Sigmoid colon (tissue), 7 donors: ENCODE measurements around the gene ALDH3A2. TPM values are rescaled to one million over a fixed set of nuclear protein-coding genes. Genes with fewer than 3 reads are reported as not detected.
A peak's percentile ranks its signal among the peaks of the same experiment; 100 is the strongest.

Source experiments
- DNase-seq: peaks from one replicate; pipeline ENCODE4 v3.0.0-alpha.2; 2019
- H3K27ac ChIP-seq, 4 donors: fragments of 200-600 bp; sonication (generic); one replicate each; pipeline ENCODE4 v1.5.1; 2016 to 2019; ENCODE audit warnings: mild to moderate bottlenecking in 1 of 4
- H3K27me3 ChIP-seq, 3 donors: fragments of 200-600 bp; sonication (generic); one replicate each; pipeline ENCODE4 v1.5.1; 2019; ENCODE audit warnings: mild to moderate bottlenecking in 1 of 3
- H3K36me3 ChIP-seq, 4 donors: fragments of 200-600 bp; sonication (generic); one replicate each; pipeline ENCODE4 v1.5.1; 2016 to 2019
- H3K4me1 ChIP-seq, 4 donors: fragments of 200-600 bp; sonication (generic); one replicate each; pipeline ENCODE4 v1.5.1; 2017 to 2019
- H3K4me3 ChIP-seq, 4 donors: fragments of 200-600 bp; sonication (generic); one replicate each; pipeline ENCODE4 v1.5.1; 2017 to 2019; ENCODE audit warnings: mild to moderate bottlenecking in 2 of 4, moderate library complexity in 1 of 4
- H3K9me3 ChIP-seq, 4 donors: fragments of 200-600 bp in 3 of 4; sonication (generic) in 3 of 4; one replicate each; pipeline versions ENCODE4 v1.5.1 to v1.6.1; 2013 to 2019
- EP300 ChIP-seq, 4 donors: sonication (generic); formaldehyde crosslinking; IDR thresholded peaks; one replicate each; pipeline ENCODE4 v1.6.1; 2017; ENCODE audit warnings: antibody characterized with exemption in 4 of 4
- POLR2A ChIP-seq, 2 donors: fragments of 450-650 bp; IDR thresholded peaks; one replicate each; pipeline ENCODE4 v1.6.1; 2016; ENCODE audit warnings: antibody characterized with exemption in 2 of 2, mild to moderate bottlenecking in 2 of 2, moderate library complexity in 2 of 2
- POLR2AphosphoS5 ChIP-seq, 4 donors: sonication (generic); formaldehyde crosslinking; IDR thresholded peaks; one replicate each; pipeline ENCODE4 v1.6.1; 2017; ENCODE audit warnings: antibody characterized with exemption in 4 of 4
- WGBS, 2 donors: extraction: QIAGEN DNeasy Blood & Tissue Kit; methylation state at CpG; one replicate each; pipeline ENCODE4 v1.1.7; 2013; 5-methylcytosine and 5-hydroxymethylcytosine counted together
- intact Hi-C: fragments of 100-400 bp; cut with DNase I; formaldehyde crosslinking; loops from one replicate; pipeline ENCODE4 v1.15.1; 2023
- polyA plus RNA-seq, 3 donors: library from polyadenylated mRNA; stranded (reverse); fragments of 200-250 nt; gene quantifications; one replicate each; pipeline ENCODE4 v1.2.3, GENCODE V29; 2013
- total RNA-seq, 4 donors: library from RNA; depleted of rRNA; stranded (reverse); fragments of >200 nt; gene quantifications; one replicate each; pipeline ENCODE4 v1.1.0, GENCODE V29; 2016
- TF ChIP-seq, protein P1 (sequence below), 4 experiments: fragments of 450-650 bp in 3 of 4; fragments of 200-600 bp in 1 of 4; IDR thresholded peaks; one replicate each; pipeline ENCODE4 v1.5.1; 2016 to 2019; ENCODE audit warnings: antibody characterized with exemption in 4 of 4, mild to moderate bottlenecking in 3 of 4, moderate library complexity in 2 of 4
- donor health status: healthy with polysubstance abuse.
- donor health status: Bipolar disorder and iron deficiency.
- donor health status: healthy.

The ALDH3A2 gene
- total and polyA plus RNA-seq, 7 donors, result 45.0 to 104 (median 58.6) TPM

GRCh38 chr17:19644493-19645210 is 3.9 kb upstream of the ALDH3A2 start:
- no peak overlapping the region for H3K4me3 ChIP-seq
- H3K27ac ChIP-seq, result no peak overlapping the region
- no peak for DNase-seq
- TF ChIP-seq POLR2AphosphoS5 (IDR thresholded peaks at IDR 0.05), result no peak
- TF ChIP-seq EP300 (IDR thresholded peaks at IDR 0.05), result no peak
- TF ChIP-seq, protein P1, sequence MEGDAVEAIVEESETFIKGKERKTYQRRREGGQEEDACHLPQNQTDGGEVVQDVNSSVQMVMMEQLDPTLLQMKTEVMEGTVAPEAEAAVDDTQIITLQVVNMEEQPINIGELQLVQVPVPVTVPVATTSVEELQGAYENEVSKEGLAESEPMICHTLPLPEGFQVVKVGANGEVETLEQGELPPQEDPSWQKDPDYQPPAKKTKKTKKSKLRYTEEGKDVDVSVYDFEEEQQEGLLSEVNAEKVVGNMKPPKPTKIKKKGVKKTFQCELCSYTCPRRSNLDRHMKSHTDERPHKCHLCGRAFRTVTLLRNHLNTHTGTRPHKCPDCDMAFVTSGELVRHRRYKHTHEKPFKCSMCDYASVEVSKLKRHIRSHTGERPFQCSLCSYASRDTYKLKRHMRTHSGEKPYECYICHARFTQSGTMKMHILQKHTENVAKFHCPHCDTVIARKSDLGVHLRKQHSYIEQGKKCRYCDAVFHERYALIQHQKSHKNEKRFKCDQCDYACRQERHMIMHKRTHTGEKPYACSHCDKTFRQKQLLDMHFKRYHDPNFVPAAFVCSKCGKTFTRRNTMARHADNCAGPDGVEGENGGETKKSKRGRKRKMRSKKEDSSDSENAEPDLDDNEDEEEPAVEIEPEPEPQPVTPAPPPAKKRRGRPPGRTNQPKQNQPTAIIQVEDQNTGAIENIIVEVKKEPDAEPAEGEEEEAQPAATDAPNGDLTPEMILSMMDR (IDR thresholded peaks at IDR 0.05), result no peak
- no peak for TF ChIP-seq POLR2A (IDR thresholded peaks at IDR 0.05)
- H3K9me3 ChIP-seq, result no peaks in the 10 kb centered on the region
- intact Hi-C loops, result loop anchor here (5.0 kb wide), 2 partner anchors 67 to 112 kb away; partner anchors contain the start of gene SLC47A1
- WGBS, 2 donors, result 84 to 89% methylated on average over 5 of the region's 5 CpGs
- H3K4me1 ChIP-seq, result peaks cover 0 to 31% (median 22%) of the 10 kb centered on the region in 4 donors
- H3K36me3 ChIP-seq, result no peaks in the 10 kb centered on the region
- H3K27me3 ChIP-seq, result no peaks in the 10 kb centered on the region

DNA sequence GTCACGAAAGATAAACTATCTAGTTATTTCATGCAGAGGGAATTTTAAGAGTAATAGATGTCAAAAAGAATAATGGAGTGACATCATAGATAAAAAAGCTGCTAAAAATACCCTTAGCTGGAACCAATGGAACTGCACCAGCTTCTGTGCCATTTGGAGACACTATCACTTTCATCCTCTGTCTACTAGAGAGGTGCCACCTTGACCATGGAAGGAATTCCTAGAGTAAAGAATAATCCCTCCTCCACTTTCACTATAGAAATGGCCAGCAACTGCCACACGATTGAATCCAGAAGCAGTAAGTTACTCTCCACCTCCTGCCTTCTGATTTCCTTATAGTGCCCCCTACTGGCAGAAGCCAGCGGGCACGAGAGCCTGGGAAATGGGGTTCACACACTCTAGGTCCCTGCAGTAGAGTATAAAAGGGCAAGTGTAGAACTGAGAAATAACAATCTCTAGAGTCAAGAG is 2.8 kb upstream of the ALDH3A2 start:
- 22 to 31% methylated on average over 4 of the region's 4 CpGs for WGBS, 2 donors
- TF ChIP-seq POLR2AphosphoS5 (IDR thresholded peaks at IDR 0.05), result no peak
- TF ChIP-seq EP300 (IDR thresholded peaks at IDR 0.05), result no peak
- TF ChIP-seq, protein P1 (IDR thresholded peaks at IDR 0.05), result peak in 3 of 4 experiments; percentile 21 to 40 (median 32)
- no peak for TF ChIP-seq POLR2A (IDR thresholded peaks at IDR 0.05)
- Histone ChIP-seq H3K36me3 (no peaks in the 10 kb centered on the region), H3K27ac (peak overlapping the region in 3 of 4 donors; percentile 6 to 99 (median 97)), H3K27me3 (no peaks in the 10 kb centered on the region), H3K4me1 (peaks cover 0 to 42% (median 33%) of the 10 kb centered on the region in 4 donors), H3K9me3 (no peaks in the 10 kb centered on the region), H3K4me3 (no peak overlapping the region)
- intact Hi-C loops, result loop anchor here (5.0 kb wide), 2 partner anchors 68 to 113 kb away; partner anchors contain the start of gene SLC47A1
- DNase-seq, result no peak

GRCh38 chr17:19646788-19647696 is 1.5 kb upstream of the ALDH3A2 start:
- H3K4me3 ChIP-seq, result peak overlapping the region in 3 of 4 donors; percentile 86 to 90 (median 89)
- TF ChIP-seq EP300 (IDR thresholded peaks at IDR 0.05) (no peak), POLR2A (IDR thresholded peaks at IDR 0.05) (no peak), POLR2AphosphoS5 (IDR thresholded peaks at IDR 0.05) (no peak)
- TF ChIP-seq, protein P1 (IDR thresholded peaks at IDR 0.05), result no peak
- no peaks in the 10 kb centered on the region for H3K27me3 ChIP-seq
- peaks cover 0 to 55% (median 45%) of the 10 kb centered on the region in 4 donors for H3K4me1 ChIP-seq
- H3K9me3 ChIP-seq, result no peaks in the 10 kb centered on the region
- peak overlapping the region; percentile 86 to 99 (median 97) for H3K27ac ChIP-seq
- intact Hi-C loops, result loop anchor here (5.0 kb wide), 2 partner anchors 70 to 115 kb away; partner anchors contain the start of gene SLC47A1
- WGBS, 2 donors, result 71 to 78% methylated on average over 4 of the region's 4 CpGs
- H3K36me3 ChIP-seq, result no peaks in the 10 kb centered on the region
- DNase-seq, result no peak

DNA sequence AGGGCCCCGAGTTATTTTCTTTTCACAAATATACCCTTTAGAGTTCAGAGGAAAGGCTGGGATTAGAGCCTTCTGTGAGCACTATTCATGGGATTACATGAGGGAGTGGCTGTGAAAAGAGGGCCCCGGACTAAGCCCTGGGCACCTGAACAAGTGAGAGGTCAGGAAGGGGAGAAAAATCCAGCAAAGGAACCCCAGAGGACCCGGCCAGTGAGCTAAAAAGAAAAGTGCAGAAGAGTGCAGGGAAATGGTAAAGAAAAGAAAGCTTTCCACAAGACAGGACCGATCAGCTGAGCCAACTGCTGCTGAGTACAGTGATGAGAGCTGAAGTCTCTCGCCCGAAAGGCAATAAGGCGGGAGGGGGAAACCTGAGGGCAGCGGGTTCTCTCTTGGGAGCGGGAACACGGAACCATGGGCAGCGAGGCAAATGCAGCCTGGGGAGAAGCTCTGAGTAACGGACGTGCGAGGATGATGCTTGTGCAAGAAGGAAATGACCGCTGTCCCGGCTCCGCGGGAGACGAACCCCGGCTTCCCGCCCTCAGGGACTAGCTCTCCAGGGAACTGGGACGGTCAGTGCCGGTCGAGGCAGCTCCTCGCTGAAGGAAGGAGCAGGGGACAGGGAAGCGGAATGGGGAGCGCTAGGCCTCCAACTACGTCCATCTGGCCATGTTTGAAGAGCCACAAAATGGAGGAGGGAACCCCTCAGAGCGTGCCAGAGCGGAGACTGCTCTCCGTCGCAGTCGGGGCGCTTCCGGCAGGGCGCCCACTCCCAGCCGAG is 665 bp upstream of the ALDH3A2 start:
- peak overlapping the region; percentile 86 to 99 (median 97) for H3K27ac ChIP-seq
- intact Hi-C loops, result loop anchor here (1.0 to 5.0 kb wide), 7 partner anchors 71 to 285 kb away; partner anchors contain the start of genes B9D1 and SLC47A1
- H3K4me1 ChIP-seq, result peaks cover 0 to 63% (median 53%) of the 10 kb centered on the region in 4 donors
- H3K4me3 ChIP-seq, result peak overlapping the region; percentile 81 to 90 (median 88)
- 3 to 4% methylated on average over 37 of the region's 37 CpGs for WGBS, 2 donors
- H3K27me3 ChIP-seq, result no peaks in the 10 kb centered on the region
- TF ChIP-seq POLR2AphosphoS5 (IDR thresholded peaks at IDR 0.05), result no peak
- no peaks in the 10 kb centered on the region for H3K9me3 ChIP-seq
- DNase-seq, result peak; percentile 90
- H3K36me3 ChIP-seq, result peaks cover 0 to 4% (median 0%) of the 10 kb centered on the region in 4 donors
